CD4-positive, alpha-beta T cell treated with Interleukin-4 for 4 hours (primary cell): ENCODE results near the gene BCL7C.
"Not testable (repeated sequence)": the region's sequence is repeated elsewhere in the genome, so short reads cannot be mapped to it uniquely, and the experiment has no call there.

Source experiments
- DNase-seq: peaks from one replicate; pipeline ENCODE4 v3.0.0-alpha.2; 2020

The BCL7C gene

GRCh38 chr16:30894540-30895368 is 877 bp upstream of the BCL7C start:
- DNase-seq = no peak

- DNase-seq = no peak
Measured at GRCh38 chr16:30893417-30893743, 497 bp downstream of the BCL7C start.

DNA sequence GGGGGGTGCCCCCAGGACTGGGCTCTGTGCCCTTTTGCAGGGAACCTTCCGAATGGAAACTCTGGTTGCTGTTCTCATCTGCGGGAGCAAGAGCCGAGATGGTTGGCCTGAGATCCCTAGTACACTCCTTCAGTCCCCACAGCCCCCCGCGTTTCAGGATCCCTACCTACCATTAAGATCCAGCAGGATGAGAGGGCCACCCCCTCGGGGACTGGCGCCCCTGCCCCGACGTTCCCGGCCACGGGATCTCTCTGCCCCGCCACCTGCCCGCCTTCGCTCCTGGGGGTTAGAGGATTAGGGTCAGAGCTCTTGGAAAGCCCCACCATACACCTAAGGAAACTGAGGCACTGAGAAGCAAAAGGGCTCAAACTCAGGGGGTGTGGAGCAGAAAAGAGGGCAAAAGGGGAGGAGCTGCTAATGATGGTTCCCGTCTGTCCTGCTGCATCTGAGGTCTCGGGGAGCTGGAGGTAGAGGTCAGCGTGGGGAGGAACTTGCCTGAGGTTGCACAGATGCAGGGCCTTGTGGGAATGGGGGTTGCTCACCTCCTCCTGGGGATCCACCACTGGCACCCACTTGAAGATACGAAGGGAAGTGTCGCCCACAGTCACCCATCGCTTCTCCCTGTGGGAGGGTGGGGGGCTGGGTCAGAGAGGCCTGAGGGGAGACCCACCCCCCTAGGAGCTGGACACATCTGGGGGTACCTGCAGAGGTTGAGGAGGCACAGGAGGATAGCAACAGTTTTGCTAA is 1.0 kb downstream of the BCL7C start:
- no peak for DNase-seq

DNA sequence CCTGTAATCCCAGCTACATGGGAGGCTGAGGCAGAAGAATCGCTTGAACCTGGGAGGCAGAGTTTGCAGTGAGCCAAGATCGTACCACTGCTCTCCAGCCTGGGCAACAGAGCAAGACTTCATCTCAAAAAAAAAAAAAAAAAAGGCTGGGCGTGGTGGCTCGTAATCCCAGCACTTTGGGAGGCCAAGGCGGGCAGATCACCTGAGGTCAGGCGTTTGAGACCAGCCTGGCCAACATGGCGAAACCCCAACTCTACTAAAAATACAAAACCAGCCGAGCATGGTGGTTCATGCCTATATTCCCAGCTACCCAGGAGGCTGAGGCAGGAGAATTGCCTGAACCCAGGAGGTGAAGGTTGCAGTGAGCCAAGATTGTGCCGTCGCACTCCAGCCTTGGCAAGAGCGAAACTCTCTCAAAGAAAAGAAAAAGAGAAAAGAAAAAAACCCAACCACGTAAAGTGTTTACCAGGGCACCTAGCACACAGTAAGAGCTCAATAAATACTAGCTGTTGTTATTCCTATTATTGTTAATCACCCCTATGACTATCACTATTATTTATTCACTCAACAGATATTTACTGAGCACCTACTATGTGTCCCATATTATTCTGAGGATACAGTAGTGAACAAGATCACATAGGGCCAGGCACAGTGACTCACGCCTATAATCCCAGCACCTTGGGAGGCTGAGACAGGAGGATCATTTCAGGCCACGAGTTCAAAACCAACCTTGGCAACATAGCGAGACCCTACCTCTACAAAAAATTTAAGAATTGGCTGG is 2.6 kb downstream of the BCL7C start:
- DNase-seq = not testable (repeated sequence)

GRCh38 chr16:30889721-30890120 is 4.2 kb downstream of the BCL7C start:
- DNase-seq = no peak

DNA sequence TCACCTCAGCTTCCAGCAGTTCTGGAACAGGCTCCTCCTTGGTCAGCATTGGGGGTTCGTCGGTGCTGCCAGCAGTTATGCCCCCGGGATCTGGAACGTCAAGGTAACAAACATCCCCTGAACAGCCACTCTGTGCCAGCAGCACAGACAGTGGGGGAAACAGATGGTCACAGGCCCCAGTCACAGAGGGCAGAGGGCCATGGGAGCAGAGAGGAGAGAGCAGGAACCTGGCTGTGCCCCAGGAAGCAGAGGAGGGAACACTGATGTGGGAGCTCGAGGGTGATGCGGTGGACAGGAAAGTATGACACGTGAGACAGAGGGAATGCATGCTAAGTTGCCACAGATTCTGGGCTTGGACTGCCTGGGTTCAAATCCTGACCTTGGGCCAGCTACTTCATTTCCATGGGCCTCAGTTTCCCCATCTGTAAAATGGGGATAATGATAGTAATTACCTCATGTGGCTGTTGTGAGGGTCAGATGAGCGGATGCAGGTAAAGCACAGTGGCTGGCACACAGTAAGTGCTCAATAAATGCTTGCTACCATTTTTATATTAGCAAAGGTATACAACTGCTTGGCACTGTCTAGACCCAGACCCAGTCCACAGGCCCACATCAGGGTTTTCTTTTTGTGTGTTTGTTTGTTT is 4.9 kb downstream of the BCL7C start:
- DNase-seq = no peak

- DNase-seq = no peak
Measured at GRCh38 chr16:30887927-30888326, 6.0 kb downstream of the BCL7C start.

DNA sequence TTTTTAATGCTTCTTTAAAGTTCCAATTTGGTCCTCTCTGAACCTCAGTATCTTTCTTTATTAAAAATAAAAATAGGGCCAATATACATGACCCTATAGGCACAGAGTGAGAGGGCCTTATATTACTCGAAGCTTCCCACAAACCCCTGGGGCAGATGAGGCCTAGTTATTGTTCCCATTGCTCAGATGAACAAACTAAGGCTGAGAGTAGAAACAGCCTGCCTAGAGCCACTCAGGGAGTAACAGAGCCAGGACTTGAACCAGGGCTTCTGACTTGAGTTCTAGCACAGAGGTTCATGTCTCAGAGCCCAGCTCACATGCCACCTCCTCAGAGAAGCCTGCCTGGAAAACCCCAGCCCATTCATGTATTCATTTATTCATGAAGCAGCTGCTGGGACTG is 7.7 kb downstream of the BCL7C start:
- no peak for DNase-seq

DNA sequence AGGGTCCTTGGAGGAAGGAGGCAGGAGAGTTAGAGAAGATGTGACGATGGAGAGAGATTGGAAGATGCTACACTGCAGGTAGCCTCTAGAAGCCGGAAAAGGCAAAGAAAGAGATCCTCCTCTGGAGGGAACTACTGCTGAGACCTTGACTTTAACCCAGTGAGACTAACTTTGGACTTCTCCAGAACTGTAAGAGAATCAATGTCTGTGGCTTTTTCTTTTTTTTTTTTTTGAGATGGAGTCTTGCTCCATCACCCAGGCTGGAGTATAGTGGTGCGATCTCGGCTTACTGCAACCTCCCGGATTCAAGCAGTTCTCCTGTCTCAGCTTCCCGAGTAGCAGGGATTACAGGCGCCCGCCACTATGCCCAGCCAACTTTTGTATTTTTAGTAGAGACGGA is 8.7 kb downstream of the BCL7C start:
- no peak for DNase-seq

- no peak for DNase-seq
Measured at GRCh38 chr16:30884760-30885159, 9.1 kb downstream of the BCL7C start.

DNA sequence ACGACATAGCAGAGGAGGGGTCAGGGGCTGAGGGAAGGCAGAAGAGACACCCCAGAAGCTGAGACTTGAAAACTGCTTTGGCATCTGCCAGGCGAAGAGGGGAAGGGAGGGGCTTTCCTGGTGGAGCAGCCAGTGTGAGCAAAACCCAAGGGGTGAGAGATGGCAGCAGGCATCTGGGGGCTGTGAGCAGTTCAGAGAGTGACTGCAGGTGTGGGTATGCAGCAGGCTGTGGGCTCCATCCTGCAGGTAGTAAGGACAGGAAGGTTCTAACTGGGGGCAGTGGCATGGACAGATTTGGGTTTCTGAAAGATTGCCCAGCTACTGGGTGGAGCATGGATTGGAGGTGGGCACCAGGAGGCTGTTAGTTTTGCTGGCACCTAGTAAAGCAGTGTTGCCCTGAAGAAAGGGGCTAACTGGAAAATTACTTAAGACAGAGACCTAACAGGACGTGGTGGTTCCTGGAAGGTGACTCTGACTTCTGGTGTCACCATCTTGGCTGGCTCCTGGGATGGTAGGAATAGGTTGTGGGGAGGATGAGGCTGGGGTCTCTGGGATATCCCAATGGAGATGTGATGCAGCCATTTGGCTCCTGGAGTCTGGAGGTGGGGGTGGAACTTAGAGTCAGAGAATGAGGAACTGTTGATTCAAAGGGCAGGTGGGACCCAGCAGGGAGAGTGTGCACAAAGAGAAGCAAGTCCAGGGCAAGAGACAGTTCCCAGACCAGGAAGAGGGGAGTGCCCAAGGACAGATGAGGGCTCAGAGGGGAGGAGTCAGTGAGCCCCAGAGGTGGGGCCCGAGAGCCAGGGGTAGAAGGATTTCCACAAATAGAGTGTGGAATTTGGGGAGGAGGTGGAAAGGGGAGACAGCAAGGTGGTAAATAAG is 11.2 kb downstream of the BCL7C start:
- no peak for DNase-seq

DNA sequence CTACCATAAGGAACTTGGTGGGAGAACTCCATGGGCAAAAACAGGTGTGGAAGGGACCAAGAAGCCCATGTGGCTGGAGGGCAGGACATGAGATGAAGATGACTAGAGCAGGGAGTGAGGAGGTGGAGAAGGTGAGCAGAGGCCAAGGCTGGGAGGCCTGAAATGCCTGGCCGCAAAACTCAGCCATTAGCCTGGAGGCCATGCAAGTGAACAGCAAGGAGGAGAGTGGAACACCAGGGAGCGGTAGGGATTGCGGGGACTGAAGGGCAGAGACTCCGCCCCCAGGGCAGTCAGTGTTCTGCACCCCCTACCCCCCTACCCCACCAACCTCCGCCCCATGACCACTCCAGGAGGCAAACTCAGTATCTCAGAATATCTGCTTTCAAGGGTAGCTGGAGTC is 17.0 kb downstream of the BCL7C start:
- no peak for DNase-seq

GRCh38 chr16:30875871-30876801 is 17.7 kb downstream of the BCL7C start:
- peak; percentile 72 for DNase-seq

GRCh38 chr16:30874821-30875717 is 18.8 kb downstream of the BCL7C start:
- peak; percentile 91 for DNase-seq

DNA sequence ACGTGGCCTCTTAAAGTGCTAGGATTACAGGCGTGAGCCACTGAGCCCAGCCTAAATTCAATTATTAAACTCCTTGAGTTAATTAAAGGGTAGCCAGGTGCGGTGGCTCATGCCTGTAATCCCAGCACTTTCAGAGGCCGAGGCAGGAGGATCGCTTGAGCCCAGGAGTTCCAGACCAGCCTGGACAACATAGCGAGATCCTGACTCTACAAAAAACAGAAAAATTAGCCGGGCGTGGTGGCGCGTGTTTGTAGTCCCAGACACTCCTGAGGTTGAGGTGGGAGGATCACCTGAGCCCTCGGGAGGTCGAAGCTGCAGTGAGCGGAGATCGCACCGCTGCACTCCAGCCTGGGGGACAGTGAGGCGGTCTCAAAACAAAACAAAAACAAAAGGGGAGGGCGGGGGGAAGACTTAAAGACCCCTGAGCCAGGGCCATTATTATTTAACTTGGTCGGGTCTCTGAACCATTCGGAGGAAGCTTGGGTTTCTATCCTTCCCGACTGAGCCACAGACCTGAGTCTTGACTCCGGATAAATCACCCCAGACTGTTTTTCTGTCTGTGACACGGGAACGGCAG is 19.5 kb downstream of the BCL7C start:
- DNase-seq = no peak

GRCh38 chr16:30870904-30871303 is 23.0 kb downstream of the BCL7C start:
- no peak for DNase-seq

DNA sequence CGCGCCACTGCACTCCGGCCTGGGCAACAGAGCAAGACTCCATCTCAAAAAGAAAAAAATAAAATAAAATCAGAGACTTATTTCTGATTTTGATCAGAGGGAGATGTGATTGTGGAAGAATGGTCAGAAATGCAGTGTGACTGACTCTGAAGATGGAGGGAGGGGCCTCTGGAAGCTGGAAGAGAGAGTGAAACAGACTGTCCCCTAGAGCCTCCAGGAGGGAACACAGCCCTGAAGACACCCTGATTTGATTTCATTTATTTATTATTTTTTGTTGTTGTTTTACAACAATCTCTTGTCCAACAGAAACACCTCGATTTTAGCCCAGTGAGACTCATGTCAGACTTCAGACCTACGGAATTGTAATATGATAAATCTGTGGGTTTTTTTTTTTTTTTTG is 26.1 kb downstream of the BCL7C start:
- no peak for DNase-seq

DNA sequence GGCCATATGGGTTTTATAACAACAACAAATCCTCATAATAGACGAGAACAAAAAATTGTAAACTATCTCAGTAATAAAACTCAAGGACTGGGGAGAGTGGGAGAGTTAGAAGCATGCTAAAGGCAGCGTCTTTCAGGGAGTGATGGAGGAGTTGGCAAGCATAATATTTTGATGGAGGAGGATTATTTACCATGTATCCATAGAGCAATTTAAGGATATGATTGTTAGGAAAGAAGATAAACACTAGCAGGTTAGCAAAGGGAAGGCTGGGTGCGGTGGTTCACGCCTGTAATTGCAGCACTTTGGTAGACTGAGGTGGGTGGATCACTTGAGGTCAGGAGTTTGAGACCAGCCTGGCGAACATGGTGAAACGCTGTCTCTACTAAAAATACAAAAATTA is 27.8 kb downstream of the BCL7C start:
- no peak for DNase-seq

- not testable (repeated sequence) for DNase-seq
Measured at GRCh38 chr16:30863178-30863577, 30.7 kb downstream of the BCL7C start.
